Fibroblast of pulmonary artery (primary cell): ENCODE data around the gene ANGPTL4.
"Not testable (repeated sequence)": the region's sequence is repeated elsewhere in the genome, so short reads cannot be mapped to it uniquely, and the experiment has no call there.

Experiments used
- DNase-seq: peaks from one replicate; pipeline ENCODE4 v3.0.0-alpha.2; 2010; ENCODE audit warnings: low read depth
- H3K4me3 ChIP-seq: replicated peaks from 2 replicates; pipeline ENCODE4 v1.5.1; 2011; ENCODE audit warnings: low read depth, mild to moderate bottlenecking, control low read depth, low read length, moderate library complexity
- CTCF ChIP-seq: IDR thresholded peaks from 2 replicates; pipeline ENCODE4 v1.5.1; 2011; ENCODE audit warnings: mild to moderate bottlenecking, control low read depth, low read length, inconsistent platforms; ENCODE audit errors: missing control alignments

Gene ANGPTL4

GRCh38 chr19:8363803-8364771 lies at the start of gene ANGPTL4:
TSS of gene ANGPTL4 (plus strand) at chr19:8364155. CDS start at chr19:8364322, 167 bp downstream.
- peak; percentile 88 for DNase-seq
- peak; percentile 28 for TF ChIP-seq CTCF
- peak within 1 kb of the TSS; percentile 80 for H3K4me3 ChIP-seq

GRCh38 chr19:8314981-8315640 lies 48.8 kb upstream of the ANGPTL4 start:
- not testable (repeated sequence) for H3K4me3 ChIP-seq

GRCh38 chr19:8316351-8317125 lies 47.4 kb upstream of the ANGPTL4 start:
- no peak overlapping the region for H3K4me3 ChIP-seq
- no peak for TF ChIP-seq CTCF
- no peak for DNase-seq

More at GRCh38 chr19:8314981-8315640, 48.8 kb upstream of the ANGPTL4 start:
- DNase-seq: not testable (repeated sequence)

- not testable (repeated sequence) for H3K4me3 ChIP-seq, DNase-seq
Measured at GRCh38 chr19:8318835-8319234, 45.1 kb upstream of the ANGPTL4 start.

- peak overlapping the region; percentile 100 for H3K4me3 ChIP-seq
- no peak for DNase-seq
- no peak for TF ChIP-seq CTCF
Measured at GRCh38 chr19:8319807-8320520, 44.0 kb upstream of the ANGPTL4 start.

GRCh38 chr19:8320564-8321066 lies 43.3 kb upstream of the ANGPTL4 start:
- no peak for TF ChIP-seq CTCF
- peak overlapping the region; percentile 100 for H3K4me3 ChIP-seq
- DNase-seq: no peak

- DNase-seq: peak; percentile 98
Measured at GRCh38 chr19:8321067-8321985, 42.6 kb upstream of the ANGPTL4 start, which contains the start of the genes NDUFA7 and RPS28. TSS of gene NDUFA7 (minus strand) at chr19:8321375. CDS start at chr19:8321358, 17 bp downstream. TSS of gene RPS28 (plus strand) at chr19:8321496. CDS start at chr19:8321531, 35 bp downstream.

More at GRCh38 chr19:8321067-8321985, 42.6 kb upstream of the ANGPTL4 start, which contains the start of the genes NDUFA7 and RPS28:
- TF ChIP-seq CTCF: peak; percentile 1
- peak within 1 kb of the TSS; percentile 100 for H3K4me3 ChIP-seq
